ENCODE measurements around the gene AGO3.

Gene AGO3

GRCh38 chr1:36098650-36099365 lies 167.9 kb downstream of the AGO3 start:
- DNase-seq, result no peak

GRCh38 chr1:36099681-36100341 lies 168.9 kb downstream of the AGO3 start:
- peak; percentile 78 for DNase-seq

- no peak for DNase-seq
Measured at GRCh38 chr1:36100376-36100775, 169.5 kb downstream of the AGO3 start.

- no peak for DNase-seq
Measured at GRCh38 chr1:36101546-36101945, 170.6 kb downstream of the AGO3 start.

GRCh38 chr1:36106269-36106668 lies 175.4 kb downstream of the AGO3 start:
- no peak for DNase-seq

GRCh38 chr1:36107394-36107793 lies 176.5 kb downstream of the AGO3 start:
- no peak for DNase-seq

- no peak for DNase-seq
Measured at GRCh38 chr1:36108314-36108713, 177.4 kb downstream of the AGO3 start.

- peak; percentile 25 for DNase-seq
Measured at GRCh38 chr1:36109041-36109679, 178.3 kb downstream of the AGO3 start.

GRCh38 chr1:36111151-36111550 lies 180.2 kb downstream of the AGO3 start:
- no peak for DNase-seq

- no peak for DNase-seq
Measured at GRCh38 chr1:36112823-36113222, 181.9 kb downstream of the AGO3 start.

GRCh38 chr1:36114371-36114770 lies 183.5 kb downstream of the AGO3 start:
- no peak for DNase-seq

- DNase-seq, result no peak
Measured at GRCh38 chr1:36115200-36115669, 184.3 kb downstream of the AGO3 start.

GRCh38 chr1:36115931-36116330 lies 185.0 kb downstream of the AGO3 start:
- no peak for DNase-seq

GRCh38 chr1:36116901-36117300 lies 186.0 kb downstream of the AGO3 start:
- no peak for DNase-seq

- DNase-seq, result no peak
Measured at GRCh38 chr1:36118447-36119204, 187.7 kb downstream of the AGO3 start.

- DNase-seq, result no peak
Measured at GRCh38 chr1:36119456-36119855, 188.6 kb downstream of the AGO3 start.

Data from activated CD4-positive, alpha-beta T cell treated with anti-CD3 and anti-CD28 coated beads, Interleukin-2, amount 50 U/mL, for 16 hours (primary cell).